ENCODE data around the gene KLHDC3.

The KLHDC3 gene, protein sequence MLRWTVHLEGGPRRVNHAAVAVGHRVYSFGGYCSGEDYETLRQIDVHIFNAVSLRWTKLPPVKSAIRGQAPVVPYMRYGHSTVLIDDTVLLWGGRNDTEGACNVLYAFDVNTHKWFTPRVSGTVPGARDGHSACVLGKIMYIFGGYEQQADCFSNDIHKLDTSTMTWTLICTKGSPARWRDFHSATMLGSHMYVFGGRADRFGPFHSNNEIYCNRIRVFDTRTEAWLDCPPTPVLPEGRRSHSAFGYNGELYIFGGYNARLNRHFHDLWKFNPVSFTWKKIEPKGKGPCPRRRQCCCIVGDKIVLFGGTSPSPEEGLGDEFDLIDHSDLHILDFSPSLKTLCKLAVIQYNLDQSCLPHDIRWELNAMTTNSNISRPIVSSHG

DNA sequence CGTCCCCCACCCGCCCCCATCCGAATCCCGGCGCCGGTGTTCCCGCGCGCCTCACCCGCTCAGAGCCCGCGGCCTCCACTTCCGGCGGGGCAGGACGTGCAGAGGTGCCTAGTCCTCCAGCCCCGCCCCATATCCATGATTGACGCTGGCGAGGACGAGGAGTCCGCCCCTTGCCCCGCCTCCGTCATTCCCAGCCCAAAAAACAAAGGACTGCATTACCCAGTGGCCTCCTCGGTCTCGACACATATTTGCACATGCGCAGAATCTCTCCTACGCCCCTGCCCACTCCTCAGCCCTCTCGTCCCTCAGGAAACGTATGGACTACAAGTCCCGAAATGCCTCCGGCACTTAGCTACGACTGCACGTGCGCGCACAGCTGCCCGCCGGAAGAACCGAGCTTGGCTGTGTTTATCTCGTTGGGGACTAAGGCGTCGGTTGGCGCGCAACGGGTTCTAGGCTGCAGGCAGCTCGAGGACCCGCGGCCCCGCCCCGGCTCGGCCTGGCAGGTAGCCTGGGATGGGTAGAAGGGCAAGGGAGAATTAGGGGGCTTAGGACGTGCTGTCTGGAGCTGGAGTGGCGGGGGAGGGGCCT is at the start of gene KLHDC3, which contains the start of gene MEA1:
Gene KLHDC3, plus strand, starts transcription at position 407 of the 591 bp plus-strand sequence. CDS start 2,944 bp downstream, outside the sequence.
Gene MEA1, minus strand, starts transcription at position 104 of the 591 bp plus-strand sequence. CDS start 133 bp downstream, outside the sequence.
- Histone ChIP-seq H3K9ac (ENCODE audit: low read depth, low read length) (peak within 1 kb of the TSS; percentile 91), H3K27me3 (ENCODE audit: insufficient read depth, low read length) (no peaks in the 10 kb centered on the region), H3K27ac (ENCODE audit: low read length) (peak within 1 kb of the TSS; percentile 64), H3K36me3 (ENCODE audit: insufficient read depth, low read depth, low read length) (peaks cover 58% of the 10 kb centered on the region), H3K9me3 (ENCODE audit: insufficient read depth, low read depth, low read length) (no peaks in the 10 kb centered on the region), H3K4me3 (ENCODE audit: low read length) (peak within 1 kb of the TSS; percentile 99), H3K4me1 (ENCODE audit: insufficient read depth, low read length) (peaks cover 15% of the 10 kb centered on the region; the same call in 1 of the 2 replicates)

GRCh38 chr6:42966571-42966970 is 47.5 kb upstream of the KLHDC3 start:
- no peak overlapping the region for H3K27ac ChIP-seq (ENCODE audit: low read length)
- H3K9ac ChIP-seq (ENCODE audit: low read depth, low read length): no peak overlapping the region
- H3K36me3 ChIP-seq (ENCODE audit: insufficient read depth, low read depth, low read length): no peaks in the 10 kb centered on the region

DNA sequence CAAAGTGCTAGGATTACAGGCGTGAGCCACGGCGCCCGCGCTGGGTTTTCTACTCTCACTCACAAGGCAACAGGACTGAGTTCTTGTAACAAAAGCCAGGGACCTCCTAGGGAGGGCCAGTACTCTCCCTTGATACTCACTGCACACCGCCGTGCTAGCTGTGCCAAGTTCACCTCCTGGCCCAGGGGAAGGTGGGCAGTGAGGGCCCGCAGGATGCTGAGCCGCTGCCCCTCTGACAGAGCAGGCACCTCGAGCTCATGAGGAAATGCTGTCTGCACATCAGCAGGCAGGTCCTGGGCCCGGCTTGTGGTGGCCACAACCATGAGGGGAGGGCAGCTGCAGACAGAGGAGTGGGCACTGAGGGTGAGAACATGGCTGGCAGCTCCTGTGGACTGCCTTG is 46.8 kb upstream of the KLHDC3 start:
- H3K9ac ChIP-seq (ENCODE audit: low read depth, low read length): no peak overlapping the region
- no peak overlapping the region for H3K27ac ChIP-seq (ENCODE audit: low read length)
- H3K9me3 ChIP-seq (ENCODE audit: insufficient read depth, low read depth, low read length): no peaks in the 10 kb centered on the region
- no peaks in the 10 kb centered on the region for H3K27me3 ChIP-seq (ENCODE audit: insufficient read depth, low read length)
- no peak overlapping the region for H3K4me3 ChIP-seq (ENCODE audit: low read length)
- H3K36me3 ChIP-seq (ENCODE audit: insufficient read depth, low read depth, low read length): no peaks in the 10 kb centered on the region
- H3K4me1 ChIP-seq (ENCODE audit: insufficient read depth, low read length): peaks cover 8% of the 10 kb centered on the region; the same call in 1 of the 2 replicates

More at GRCh38 chr6:42966571-42966970, 47.5 kb upstream of the KLHDC3 start:
- Histone ChIP-seq H3K4me3 (ENCODE audit: low read length) (no peak overlapping the region), H3K4me1 (ENCODE audit: insufficient read depth, low read length) (peaks cover 8% of the 10 kb centered on the region; the same call in 1 of the 2 replicates), H3K27me3 (ENCODE audit: insufficient read depth, low read length) (peaks cover 4% of the 10 kb centered on the region; the same call in 1 of the 2 replicates), H3K9me3 (ENCODE audit: insufficient read depth, low read depth, low read length) (no peaks in the 10 kb centered on the region)

- no peaks in the 10 kb centered on the region for H3K36me3 ChIP-seq (ENCODE audit: insufficient read depth, low read depth, low read length)
- no peak overlapping the region for H3K27ac ChIP-seq (ENCODE audit: low read length)
- no peaks in the 10 kb centered on the region for H3K27me3 ChIP-seq (ENCODE audit: insufficient read depth, low read length)
- no peaks in the 10 kb centered on the region for H3K9me3 ChIP-seq (ENCODE audit: insufficient read depth, low read depth, low read length)
- H3K4me3 ChIP-seq (ENCODE audit: low read length): no peak overlapping the region
- no peak overlapping the region for H3K9ac ChIP-seq (ENCODE audit: low read depth, low read length)
- H3K4me1 ChIP-seq (ENCODE audit: insufficient read depth, low read length): peaks cover 8% of the 10 kb centered on the region; the same call in 1 of the 2 replicates
Observed at GRCh38 chr6:42968126-42968701, 45.8 kb upstream of the KLHDC3 start.

DNA sequence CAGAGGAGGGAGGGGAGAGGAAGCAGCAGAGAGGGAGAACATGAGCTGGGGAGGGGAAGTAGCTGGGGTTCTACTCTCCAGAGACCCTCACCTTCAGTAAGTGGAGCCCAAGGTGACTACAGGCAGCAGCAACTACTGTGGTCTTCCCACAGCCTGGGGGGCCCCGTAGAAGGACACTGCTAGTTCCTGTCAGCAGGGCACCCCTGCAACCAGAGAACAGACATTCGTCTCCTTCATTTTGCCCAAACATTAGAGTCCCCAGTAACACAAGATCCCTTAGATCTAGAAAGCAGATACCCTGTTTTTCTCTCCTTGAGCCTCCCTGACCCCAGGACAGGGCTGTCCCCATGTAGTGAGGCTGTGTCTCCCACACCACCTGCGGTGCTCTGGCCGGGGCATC is 45.3 kb upstream of the KLHDC3 start:
- H3K27me3 ChIP-seq (ENCODE audit: insufficient read depth, low read length): no peaks in the 10 kb centered on the region
- no peaks in the 10 kb centered on the region for H3K36me3 ChIP-seq (ENCODE audit: insufficient read depth, low read depth, low read length)
- H3K4me1 ChIP-seq (ENCODE audit: insufficient read depth, low read length): peaks cover 8% of the 10 kb centered on the region; the same call in 1 of the 2 replicates
- H3K4me3 ChIP-seq (ENCODE audit: low read length): no peak overlapping the region
- H3K9me3 ChIP-seq (ENCODE audit: insufficient read depth, low read depth, low read length): no peaks in the 10 kb centered on the region
- H3K9ac ChIP-seq (ENCODE audit: low read depth, low read length): no peak overlapping the region
- H3K27ac ChIP-seq (ENCODE audit: low read length): no peak overlapping the region

DNA sequence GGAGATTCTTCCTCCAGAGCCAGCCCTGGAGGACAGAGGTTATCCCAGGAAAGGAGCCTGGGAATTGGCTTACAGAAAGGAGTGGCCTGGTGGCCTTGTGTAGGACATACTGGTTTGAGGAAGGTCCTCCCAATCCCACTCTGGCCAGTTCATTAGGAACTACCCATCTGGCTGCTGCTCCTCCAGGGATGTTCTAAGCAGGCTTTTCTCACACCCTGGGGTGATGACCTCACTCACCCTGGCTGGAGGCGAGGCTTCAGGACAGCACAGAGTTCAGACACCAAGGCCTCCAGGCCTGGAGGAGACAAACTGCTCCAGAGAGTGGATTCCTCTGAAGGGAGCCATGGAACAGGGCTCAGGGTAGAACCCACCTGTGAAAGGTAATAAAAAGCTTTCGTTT is 44.6 kb upstream of the KLHDC3 start:
- peaks cover 8% of the 10 kb centered on the region; the same call in 1 of the 2 replicates for H3K4me1 ChIP-seq (ENCODE audit: insufficient read depth, low read length)
- no peak overlapping the region for H3K9ac ChIP-seq (ENCODE audit: low read depth, low read length)
- H3K27ac ChIP-seq (ENCODE audit: low read length): no peak overlapping the region
- H3K36me3 ChIP-seq (ENCODE audit: insufficient read depth, low read depth, low read length): no peaks in the 10 kb centered on the region
- H3K27me3 ChIP-seq (ENCODE audit: insufficient read depth, low read length): no peaks in the 10 kb centered on the region
- no peak overlapping the region for H3K4me3 ChIP-seq (ENCODE audit: low read length)
- H3K9me3 ChIP-seq (ENCODE audit: insufficient read depth, low read depth, low read length): no peaks in the 10 kb centered on the region

- H3K4me1 ChIP-seq (ENCODE audit: insufficient read depth, low read length): peaks cover 8% of the 10 kb centered on the region; the same call in 1 of the 2 replicates
- no peaks in the 10 kb centered on the region for H3K9me3 ChIP-seq (ENCODE audit: insufficient read depth, low read depth, low read length)
- no peak overlapping the region for H3K9ac ChIP-seq (ENCODE audit: low read depth, low read length)
- no peak overlapping the region for H3K27ac ChIP-seq (ENCODE audit: low read length)
- no peaks in the 10 kb centered on the region for H3K36me3 ChIP-seq (ENCODE audit: insufficient read depth, low read depth, low read length)
- no peak overlapping the region for H3K4me3 ChIP-seq (ENCODE audit: low read length)
- H3K27me3 ChIP-seq (ENCODE audit: insufficient read depth, low read length): no peaks in the 10 kb centered on the region
Observed at GRCh38 chr6:42969934-42970333, 44.1 kb upstream of the KLHDC3 start.

- no peak overlapping the region for H3K27ac ChIP-seq (ENCODE audit: low read length)
- H3K27me3 ChIP-seq (ENCODE audit: insufficient read depth, low read length): no peaks in the 10 kb centered on the region
- no peak overlapping the region; the same call in 1 of the 2 replicates for H3K9ac ChIP-seq (ENCODE audit: low read depth, low read length)
- H3K36me3 ChIP-seq (ENCODE audit: insufficient read depth, low read depth, low read length): no peaks in the 10 kb centered on the region
- no peaks in the 10 kb centered on the region for H3K9me3 ChIP-seq (ENCODE audit: insufficient read depth, low read depth, low read length)
- no peak overlapping the region for H3K4me3 ChIP-seq (ENCODE audit: low read length)
- peaks cover 8% of the 10 kb centered on the region; the same call in 1 of the 2 replicates for H3K4me1 ChIP-seq (ENCODE audit: insufficient read depth, low read length)
Observed at GRCh38 chr6:42970871-42971612, 43.0 kb upstream of the KLHDC3 start.

- Histone ChIP-seq H3K9ac (ENCODE audit: low read depth, low read length) (no peak overlapping the region; the same call in 1 of the 2 replicates), H3K4me1 (ENCODE audit: insufficient read depth, low read length) (peaks cover 8% of the 10 kb centered on the region; the same call in 1 of the 2 replicates), H3K27ac (ENCODE audit: low read length) (no peak overlapping the region), H3K27me3 (ENCODE audit: insufficient read depth, low read length) (no peaks in the 10 kb centered on the region), H3K36me3 (ENCODE audit: insufficient read depth, low read depth, low read length) (no peaks in the 10 kb centered on the region), H3K9me3 (ENCODE audit: insufficient read depth, low read depth, low read length) (no peaks in the 10 kb centered on the region), H3K4me3 (ENCODE audit: low read length) (no peak overlapping the region)
Observed at GRCh38 chr6:42971746-42972327, 42.2 kb upstream of the KLHDC3 start.

GRCh38 chr6:42973926-42974325 is 40.1 kb upstream of the KLHDC3 start:
- no peak overlapping the region for H3K9ac ChIP-seq (ENCODE audit: low read depth, low read length)
- no peaks in the 10 kb centered on the region for H3K36me3 ChIP-seq (ENCODE audit: insufficient read depth, low read depth, low read length)
- no peak overlapping the region for H3K4me3 ChIP-seq (ENCODE audit: low read length)
- H3K4me1 ChIP-seq (ENCODE audit: insufficient read depth, low read length): peaks cover 8% of the 10 kb centered on the region; the same call in 1 of the 2 replicates
- H3K9me3 ChIP-seq (ENCODE audit: insufficient read depth, low read depth, low read length): no peaks in the 10 kb centered on the region
- no peak overlapping the region for H3K27ac ChIP-seq (ENCODE audit: low read length)
- no peaks in the 10 kb centered on the region for H3K27me3 ChIP-seq (ENCODE audit: insufficient read depth, low read length)

All from iPS-20b (cell line).